GM18867 (cell line): ENCODE measurements around the gene TELO2.

ENCODE experiments used
- ATAC-seq: cut with Tn5 transposase; IDR thresholded peaks from one replicate; pipeline ENCODE4 v1.9.1; 2021; ENCODE audit warnings: mild to moderate bottlenecking, moderate library complexity; ENCODE audit not compliant: unreplicated experiment

The TELO2 gene

GRCh38 chr16:1511662-1512569 lies 18.8 kb downstream of the TELO2 start:
- no peak for ATAC-seq

- ATAC-seq, result no peak
These were observed 19.6 kb downstream of the TELO2 start for GRCh38 chr16:1512774-1513173.

- no peak for ATAC-seq
These were observed 21.3 kb downstream of the TELO2 start for GRCh38 chr16:1514507-1514906.

GRCh38 chr16:1518626-1519135 lies 25.5 kb downstream of the TELO2 start:
- ATAC-seq, result no peak

GRCh38 chr16:1519831-1520230 lies 26.7 kb downstream of the TELO2 start:
- ATAC-seq, result no peak

GRCh38 chr16:1520461-1520860 lies 27.3 kb downstream of the TELO2 start:
- ATAC-seq, result no peak

GRCh38 chr16:1523581-1524245 lies 30.6 kb downstream of the TELO2 start:
- no peak for ATAC-seq

- no peak for ATAC-seq
These were observed 31.2 kb downstream of the TELO2 start for GRCh38 chr16:1524366-1524765.

- no peak for ATAC-seq
These were observed 32.9 kb downstream of the TELO2 start for GRCh38 chr16:1525871-1526607.

GRCh38 chr16:1526608-1527555 lies 33.7 kb downstream of the TELO2 start:
- ATAC-seq, result no peak

- ATAC-seq, result no peak
These were observed 35.0 kb downstream of the TELO2 start for GRCh38 chr16:1527836-1528811.

- ATAC-seq, result no peak
These were observed 35.9 kb downstream of the TELO2 start for GRCh38 chr16:1528921-1529537.

GRCh38 chr16:1530349-1530882 lies 37.3 kb downstream of the TELO2 start:
- no peak for ATAC-seq

GRCh38 chr16:1530883-1531637 lies 37.9 kb downstream of the TELO2 start:
- ATAC-seq, result no peak

GRCh38 chr16:1531638-1531910 lies 38.4 kb downstream of the TELO2 start:
- ATAC-seq, result no peak

- ATAC-seq, result no peak
These were observed 39.1 kb downstream of the TELO2 start for GRCh38 chr16:1532081-1532760.

- ATAC-seq, result no peak
These were observed 39.6 kb downstream of the TELO2 start for GRCh38 chr16:1532771-1533170.
